GM12878 (cell line): ENCODE results near the gene ZMYND10. TPM values are rescaled to one million over a fixed set of nuclear protein-coding genes. Genes with fewer than 3 reads are reported as not detected.
A peak's percentile ranks its signal among the peaks of the same experiment; 100 is the strongest.

Experiments used
- ATAC-seq: fragments of 200-7000 bp; cut with Tn5 transposase; 3 replicates; pipeline ENCODE4 v1.9.1; 2020; ENCODE audit warnings: mild to moderate bottlenecking, moderate library complexity
- BruUV-seq: library from RNA; stranded (reverse); fragments of 400-500 nt; replicated peaks from 2 replicates; lab custom pipeline; 2021; lab: Mats Ljungman, UMichigan
- CTCF ChIA-PET: fragments of 300-600 bp; sonication (Branson Sonifier 250); formaldehyde crosslinking; extraction: SDS; loops from one replicate; lab custom pipeline; 2021; ENCODE audit warnings: inconsistent platforms; lab: Yijun Ruan, JAX
- POLR2A ChIA-PET: fragments of 350-600 bp; formaldehyde crosslinking; extraction: SDS; loops from one replicate; lab custom pipeline; 2021; ENCODE audit warnings: inconsistent platforms; lab: Charles Lee
- RAD21 ChIA-PET: fragments of 300-600 bp; sonication (Branson Sonifier 250); formaldehyde crosslinking; loops from one replicate; lab custom pipeline; 2023; ENCODE audit warnings: antibody characterized with exemption; ENCODE audit not compliant: unreplicated experiment; lab: Charles Lee
- SMC1A ChIA-PET: fragments of 300-600 bp; sonication (Branson Sonifier 250); formaldehyde crosslinking; loops from one replicate; lab custom pipeline; 2023; ENCODE audit not compliant: unreplicated experiment, uncharacterized antibody; lab: Charles Lee
- DNase-seq: peaks from one replicate; pipeline ENCODE4 v3.0.0-alpha.2; 2011; ENCODE audit warnings: low read depth, low spot score
- FAIRE-seq: peaks from 3 replicates; lab custom pipeline; 2011; peaks lifted over from hg19 to GRCh38; lab: Jason Lieb, UNC
- H2AFZ ChIP-seq: 2 replicates; pipeline ENCODE4 v1.6.0; 2011; ENCODE audit warnings: low read depth, low read length, control low read depth; ENCODE audit not compliant: control insufficient read depth
- H3K27ac ChIP-seq: 2 replicates; pipeline ENCODE4 v1.5.1; 2011; ENCODE audit warnings: control low read depth; ENCODE audit not compliant: control insufficient read depth, insufficient read depth
- H3K27me3 ChIP-seq, 2 experiments: replicated peaks in 1 of 2; 2 replicates each; pipeline versions ENCODE4 v1.6.0 to v1.6.1; 2011; ENCODE audit warnings: low read length in 1 of 2; ENCODE audit not compliant: control insufficient read depth in 2 of 2, insufficient read depth in 2 of 2
- H3K36me3 ChIP-seq, 2 experiments: 2 replicates each; pipeline ENCODE4 v1.5.1; 2011; ENCODE audit warnings: low read length in 1 of 2; ENCODE audit not compliant: control insufficient read depth in 2 of 2, insufficient read depth in 2 of 2
- H3K4me1 ChIP-seq: 2 replicates; pipeline ENCODE4 v1.6.1; 2011; ENCODE audit warnings: mild to moderate bottlenecking, low read length, moderate library complexity, mixed read lengths; ENCODE audit not compliant: control insufficient read depth, insufficient read depth
- H3K4me2 ChIP-seq: 2 replicates; pipeline ENCODE4 v1.6.0; 2011; ENCODE audit warnings: control low read depth; ENCODE audit not compliant: control insufficient read depth, insufficient read depth
- H3K4me3 ChIP-seq: fragments of 200-600 bp; sonication (generic); 2 replicates; pipeline ENCODE4 v1.5.1; 2016
- H3K79me2 ChIP-seq: 2 replicates; pipeline ENCODE4 v1.6.0; 2011; ENCODE audit warnings: low read length; ENCODE audit not compliant: control insufficient read depth, insufficient read depth
- H3K9ac ChIP-seq: 2 replicates; pipeline ENCODE4 v1.8.0; 2011; ENCODE audit warnings: low read length, control low read depth, mixed read lengths; ENCODE audit not compliant: control insufficient read depth, insufficient read depth
- H3K9me3 ChIP-seq: replicated peaks from 3 replicates; pipeline ENCODE4 v1.5.1; 2011; ENCODE audit warnings: mild to moderate bottlenecking, low read length; ENCODE audit not compliant: control insufficient read depth, insufficient read depth
- H4K20me1 ChIP-seq: 2 replicates; pipeline ENCODE4 v1.6.0; 2011; ENCODE audit not compliant: control insufficient read depth, insufficient read depth
- MYB ChIP-seq: fragments of 150-350 bp; IDR thresholded peaks from 2 replicates; pipeline ENCODE4 v1.6.1; 2014; ENCODE audit warnings: mild to moderate bottlenecking, low read depth, low read length, borderline replicate concordance
- NFYB ChIP-seq: IDR thresholded peaks from 2 replicates; pipeline ENCODE4 v1.6.1; 2011; ENCODE audit warnings: low read depth, mild to moderate bottlenecking, low read length, improper control_type of control experiment, moderate library complexity; ENCODE audit not compliant: insufficient read depth
- PML ChIP-seq: IDR thresholded peaks from 2 replicates; pipeline ENCODE4 v1.6.1; 2012; ENCODE audit warnings: low read length, inconsistent platforms
- POLR2AphosphoS2 ChIP-seq: IDR thresholded peaks from 2 replicates; pipeline ENCODE4 v1.6.1; 2011; ENCODE audit warnings: low read depth, mild to moderate bottlenecking, low read length, improper control_type of control experiment, moderate library complexity
- SMAD5 ChIP-seq: IDR thresholded peaks from 2 replicates; pipeline ENCODE4 v1.6.1; 2016; ENCODE audit warnings: antibody characterized with exemption, low read depth
- TCF3 ChIP-seq: IDR thresholded peaks from 2 replicates; pipeline ENCODE4 v1.6.1; 2012; ENCODE audit warnings: low read depth, mild to moderate bottlenecking, low read length, borderline replicate concordance; ENCODE audit not compliant: insufficient read depth
- WGBS: methylation state at CpG from one replicate; pipeline ENCODE4 v1.1.6; 2016; ENCODE audit warnings: low lambda C conversion rate; ENCODE audit not compliant: insufficient replicate concordance, insufficient coverage; ENCODE audit errors: missing lambda C conversion rate; 5-methylcytosine and 5-hydroxymethylcytosine counted together
- in situ Hi-C: fragments of 300-500 bp; cut with MboI; formaldehyde crosslinking; loops from 9 replicates; pipeline ENCODE4 v1.14.3; 2018; ENCODE audit warnings: mixed read lengths
- intact Hi-C: fragments of 100-400 bp; cut with micrococcal nuclease; formaldehyde crosslinking; loops from one replicate; pipeline ENCODE4 v1.14.2; 2022; ENCODE audit not compliant: unreplicated experiment
- polyA plus RNA-seq, 11 experiments: library from polyadenylated mRNA; depleted of rRNA in 4 of 11; unstranded in 6 of 11; stranded (reverse) in 5 of 11; fragments of >200 nt; fragmentation: Nextera tagmentation in 4 of 11; fragmentation: Illumina TruSeq in 1 of 11; extraction: Ambion mirVana in 4 of 11; extraction: Trizol in 1 of 11; gene quantifications; 1 replicate in 1 of 11; 2 replicates in 10 of 11; pipeline versions ENCODE4 v1.2.1 to v1.2.3, GENCODE V29; 2011 to 2016; ENCODE audit warnings: inconsistent platforms in 2 of 11, missing spikeins in 2 of 11, low read depth in 1 of 11
- total RNA-seq, 4 experiments: library from RNA; depleted of rRNA in 3 of 4; stranded (reverse); fragments of >200 nt in 3 of 4; fragmentation: Illumina TruSeq in 1 of 4; extraction: Trizol in 1 of 4; gene quantifications; 2 replicates each; pipeline versions ENCODE4 v1.2.1 to v1.2.3, GENCODE V29; 2013 to 2021
- TF ChIP-seq, protein P1 (sequence below): fragments of 450-650 bp; IDR thresholded peaks from 2 replicates; pipeline ENCODE4 v1.6.1; 2017; ENCODE audit warnings: borderline replicate concordance
- TF ChIP-seq, protein P2 (sequence below): IDR thresholded peaks from 2 replicates; pipeline ENCODE4 v1.6.1; 2011; ENCODE audit warnings: low read depth, mild to moderate bottlenecking, low read length, moderate library complexity, borderline replicate concordance; ENCODE audit errors: extremely low read depth
- TF ChIP-seq, protein P3 (sequence below): fragments of 450-650 bp; IDR thresholded peaks from 2 replicates; pipeline ENCODE4 v1.6.1; 2018; ENCODE audit warnings: borderline replicate concordance, mild to moderate bottlenecking; ENCODE audit not compliant: partially characterized antibody
- TF ChIP-seq, protein P4 (sequence below): fragments of 450-650 bp; IDR thresholded peaks from 2 replicates; pipeline ENCODE4 v1.6.1; 2017; ENCODE audit warnings: mild to moderate bottlenecking, moderate library complexity
- TF ChIP-seq, protein P5 (sequence below): IDR thresholded peaks from 2 replicates; pipeline ENCODE4 v1.6.1; 2011; ENCODE audit warnings: borderline replicate concordance, low read depth, mild to moderate bottlenecking, moderate library complexity, mixed read lengths, low read length; ENCODE audit not compliant: insufficient read depth; ENCODE audit errors: extremely low read length

The ZMYND10 gene
- total and polyA plus RNA-seq, 10 of the 15 experiments (the other 5 are each of a cell fraction or from before 2014, with no cell fraction given), result 0.11 to 1.0 (median 0.37) TPM

DNA sequence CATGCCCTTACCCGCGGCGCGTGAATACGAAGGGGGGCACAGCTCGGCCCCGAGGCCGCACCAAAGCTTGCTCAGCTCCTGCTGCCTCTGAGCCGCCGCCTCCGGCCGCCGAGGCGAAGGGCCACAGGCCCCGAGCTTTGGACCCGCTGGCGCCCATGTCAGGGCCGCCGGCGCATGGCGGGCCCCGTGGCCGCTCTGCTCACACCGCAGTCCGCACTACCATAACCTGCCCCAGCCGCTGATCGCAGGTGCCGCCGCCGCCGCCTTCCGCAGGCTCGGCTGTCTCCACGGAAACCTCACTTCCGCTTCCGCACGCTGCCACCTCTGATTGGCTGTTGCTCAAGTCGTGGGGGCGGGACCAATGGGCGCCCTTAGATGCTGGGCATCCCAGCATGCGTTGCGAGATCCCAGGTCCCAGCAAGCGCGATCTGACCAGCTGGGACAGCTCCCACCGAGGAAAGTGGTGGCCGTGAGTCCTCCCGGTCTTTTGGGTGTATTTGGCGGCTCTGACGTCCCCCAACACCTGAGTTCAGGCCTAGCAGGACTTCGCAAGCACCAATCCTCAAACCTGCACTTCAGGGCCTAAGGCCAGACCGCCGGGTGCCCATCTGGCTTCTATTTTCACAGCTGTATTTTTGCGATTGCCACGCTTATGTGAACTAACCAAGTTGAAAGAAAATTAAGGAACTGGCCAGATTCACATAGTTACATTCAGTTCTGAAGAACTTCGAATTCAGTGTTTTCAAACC is 17.4 kb downstream of the ZMYND10 start, which contains the start of gene TUSC2:
Gene TUSC2, minus strand, starts transcription at position 281 of the 749 bp plus-strand sequence. Its CDS starts 124 bp downstream, at position 157.
- H3K9me3 ChIP-seq, result no peaks in the 10 kb centered on the region
- WGBS, result 2% methylated on average over 53 of the region's 55 CpGs
- intact Hi-C loops (no loop called here), in situ Hi-C loops (no loop called here)
- DNase-seq (peak; percentile 81), FAIRE-seq (peak; percentile 86), ATAC-seq (peak; percentile 96)
- ChIA-PET POLR2A (interaction anchor here (0.7 to 3.0 kb wide), 6 partner anchors 10 to 262 kb away, joined by 3 to 58 read pairs (median 6); partner anchors contain the start of genes CYB561D2, HYAL3, NAA80 and NPRL2), SMC1A (interaction anchor here (1.1 to 1.9 kb wide), 3 partner anchors 9 to 29 kb away, joined by 3 to 20 read pairs (median 4); partner anchors contain the start of genes HYAL3 and NAA80), RAD21 (interaction anchor here (1.4 to 3.4 kb wide), 3 partner anchors 9 to 29 kb away, joined by 3 to 21 read pairs (median 8); partner anchors contain the start of genes HYAL3 and NAA80), CTCF (interaction anchor here (1.0 to 2.0 kb wide), 8 partner anchors 9 to 214 kb away, joined by 3 to 12 read pairs (median 4); partner anchors contain the start of genes HYAL3 and NAA80)
- H3K79me2 ChIP-seq, result peaks cover 17% of the 10 kb centered on the region
- TSS peak; percentile 90 for BruUV-seq
- peaks cover 3% of the 10 kb centered on the region; the same call in 1 of the 2 replicates for H3K4me1 ChIP-seq
- H3K4me3 ChIP-seq, result peak within 1 kb of the TSS; percentile 90
- H3K4me2 ChIP-seq, result peak within 1 kb of the TSS; percentile 93
- H3K27ac ChIP-seq, result peak within 1 kb of the TSS; percentile 69
- H4K20me1 ChIP-seq, result no peaks in the 10 kb centered on the region
- no peaks in the 10 kb centered on the region for H3K27me3 ChIP-seq
- peak within 1 kb of the TSS; percentile 98 for H3K9ac ChIP-seq
- H3K36me3 ChIP-seq, result peaks cover 16 to 26% of the 10 kb centered on the region in 2 experiments
- peak within 1 kb of the TSS; percentile 76 for H2AFZ ChIP-seq
- TF ChIP-seq POLR2AphosphoS2 (peak; percentile 91), TCF3 (peak; percentile 44; the same call in 1 of the 2 replicates), MYB (no peak), PML (0 out of 2 replicates have a peak, but pooled peaks have one; percentile 64), NFYB (peak; percentile 97), SMAD5 (peak; percentile 55; the same call in 1 of the 2 replicates)
- TF ChIP-seq, protein P1, sequence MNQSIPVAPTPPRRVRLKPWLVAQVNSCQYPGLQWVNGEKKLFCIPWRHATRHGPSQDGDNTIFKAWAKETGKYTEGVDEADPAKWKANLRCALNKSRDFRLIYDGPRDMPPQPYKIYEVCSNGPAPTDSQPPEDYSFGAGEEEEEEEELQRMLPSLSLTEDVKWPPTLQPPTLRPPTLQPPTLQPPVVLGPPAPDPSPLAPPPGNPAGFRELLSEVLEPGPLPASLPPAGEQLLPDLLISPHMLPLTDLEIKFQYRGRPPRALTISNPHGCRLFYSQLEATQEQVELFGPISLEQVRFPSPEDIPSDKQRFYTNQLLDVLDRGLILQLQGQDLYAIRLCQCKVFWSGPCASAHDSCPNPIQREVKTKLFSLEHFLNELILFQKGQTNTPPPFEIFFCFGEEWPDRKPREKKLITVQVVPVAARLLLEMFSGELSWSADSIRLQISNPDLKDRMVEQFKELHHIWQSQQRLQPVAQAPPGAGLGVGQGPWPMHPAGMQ, result no peak
- TF ChIP-seq, protein P2, sequence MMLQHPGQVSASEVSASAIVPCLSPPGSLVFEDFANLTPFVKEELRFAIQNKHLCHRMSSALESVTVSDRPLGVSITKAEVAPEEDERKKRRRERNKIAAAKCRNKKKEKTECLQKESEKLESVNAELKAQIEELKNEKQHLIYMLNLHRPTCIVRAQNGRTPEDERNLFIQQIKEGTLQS, result no peak
- TF ChIP-seq, protein P3, sequence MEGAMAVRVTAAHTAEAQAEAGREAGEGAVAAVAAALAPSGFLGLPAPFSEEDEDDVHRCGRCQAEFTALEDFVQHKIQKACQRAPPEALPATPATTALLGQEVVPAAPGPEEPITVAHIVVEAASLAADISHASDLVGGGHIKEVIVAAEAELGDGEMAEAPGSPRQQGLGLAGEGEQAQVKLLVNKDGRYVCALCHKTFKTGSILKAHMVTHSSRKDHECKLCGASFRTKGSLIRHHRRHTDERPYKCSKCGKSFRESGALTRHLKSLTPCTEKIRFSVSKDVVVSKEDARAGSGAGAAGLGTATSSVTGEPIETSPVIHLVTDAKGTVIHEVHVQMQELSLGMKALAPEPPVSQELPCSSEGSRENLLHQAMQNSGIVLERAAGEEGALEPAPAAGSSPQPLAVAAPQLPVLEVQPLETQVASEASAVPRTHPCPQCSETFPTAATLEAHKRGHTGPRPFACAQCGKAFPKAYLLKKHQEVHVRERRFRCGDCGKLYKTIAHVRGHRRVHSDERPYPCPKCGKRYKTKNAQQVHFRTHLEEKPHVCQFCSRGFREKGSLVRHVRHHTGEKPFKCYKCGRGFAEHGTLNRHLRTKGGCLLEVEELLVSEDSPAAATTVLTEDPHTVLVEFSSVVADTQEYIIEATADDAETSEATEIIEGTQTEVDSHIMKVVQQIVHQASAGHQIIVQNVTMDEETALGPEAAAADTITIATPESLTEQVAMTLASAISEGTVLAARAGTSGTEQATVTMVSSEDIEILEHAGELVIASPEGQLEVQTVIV, result peak; percentile 39
- TF ChIP-seq, protein P4, sequence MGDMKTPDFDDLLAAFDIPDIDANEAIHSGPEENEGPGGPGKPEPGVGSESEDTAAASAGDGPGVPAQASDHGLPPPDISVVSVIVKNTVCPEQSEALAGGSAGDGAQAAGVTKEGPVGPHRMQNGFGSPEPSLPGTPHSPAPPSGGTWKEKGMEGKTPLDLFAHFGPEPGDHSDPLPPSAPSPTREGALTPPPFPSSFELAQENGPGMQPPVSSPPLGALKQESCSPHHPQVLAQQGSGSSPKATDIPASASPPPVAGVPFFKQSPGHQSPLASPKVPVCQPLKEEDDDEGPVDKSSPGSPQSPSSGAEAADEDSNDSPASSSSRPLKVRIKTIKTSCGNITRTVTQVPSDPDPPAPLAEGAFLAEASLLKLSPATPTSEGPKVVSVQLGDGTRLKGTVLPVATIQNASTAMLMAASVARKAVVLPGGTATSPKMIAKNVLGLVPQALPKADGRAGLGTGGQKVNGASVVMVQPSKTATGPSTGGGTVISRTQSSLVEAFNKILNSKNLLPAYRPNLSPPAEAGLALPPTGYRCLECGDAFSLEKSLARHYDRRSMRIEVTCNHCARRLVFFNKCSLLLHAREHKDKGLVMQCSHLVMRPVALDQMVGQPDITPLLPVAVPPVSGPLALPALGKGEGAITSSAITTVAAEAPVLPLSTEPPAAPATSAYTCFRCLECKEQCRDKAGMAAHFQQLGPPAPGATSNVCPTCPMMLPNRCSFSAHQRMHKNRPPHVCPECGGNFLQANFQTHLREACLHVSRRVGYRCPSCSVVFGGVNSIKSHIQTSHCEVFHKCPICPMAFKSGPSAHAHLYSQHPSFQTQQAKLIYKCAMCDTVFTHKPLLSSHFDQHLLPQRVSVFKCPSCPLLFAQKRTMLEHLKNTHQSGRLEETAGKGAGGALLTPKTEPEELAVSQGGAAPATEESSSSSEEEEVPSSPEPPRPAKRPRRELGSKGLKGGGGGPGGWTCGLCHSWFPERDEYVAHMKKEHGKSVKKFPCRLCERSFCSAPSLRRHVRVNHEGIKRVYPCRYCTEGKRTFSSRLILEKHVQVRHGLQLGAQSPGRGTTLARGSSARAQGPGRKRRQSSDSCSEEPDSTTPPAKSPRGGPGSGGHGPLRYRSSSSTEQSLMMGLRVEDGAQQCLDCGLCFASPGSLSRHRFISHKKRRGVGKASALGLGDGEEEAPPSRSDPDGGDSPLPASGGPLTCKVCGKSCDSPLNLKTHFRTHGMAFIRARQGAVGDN, result peak; percentile 54; the same call in 1 of the 2 replicates
- TF ChIP-seq, protein P5, sequence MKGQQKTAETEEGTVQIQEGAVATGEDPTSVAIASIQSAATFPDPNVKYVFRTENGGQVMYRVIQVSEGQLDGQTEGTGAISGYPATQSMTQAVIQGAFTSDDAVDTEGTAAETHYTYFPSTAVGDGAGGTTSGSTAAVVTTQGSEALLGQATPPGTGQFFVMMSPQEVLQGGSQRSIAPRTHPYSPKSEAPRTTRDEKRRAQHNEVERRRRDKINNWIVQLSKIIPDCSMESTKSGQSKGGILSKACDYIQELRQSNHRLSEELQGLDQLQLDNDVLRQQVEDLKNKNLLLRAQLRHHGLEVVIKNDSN, result no peak
